Common myeloid progenitor, CD34-positive (primary cell): ENCODE results near the gene MCM6.

Experiments used
- CTCF ChIA-PET: fragments of 350-600 bp; sonication (Branson Sonifier 250); formaldehyde crosslinking; loops from one replicate; lab custom pipeline; 2021; ENCODE audit warnings: antibody characterized with exemption; lab: Charles Lee
- POLR2A ChIA-PET: fragments of 350-600 bp; sonication (Branson Sonifier 250); formaldehyde crosslinking; loops from one replicate; lab custom pipeline; 2021; ENCODE audit warnings: antibody characterized with exemption; lab: Charles Lee
- DNase-seq, 3 donors: peaks; one replicate each; pipeline versions ENCODE4 v3.0.0 to v3.0.0-alpha.2; 2013
- H3K27ac ChIP-seq, 2 experiments: 1 replicate in 1 of 2; 2 replicates in 1 of 2; pipeline ENCODE4 v1.7.0; 2013; ENCODE audit warnings: inconsistent platforms in 2 of 2, low read length in 2 of 2, mild to moderate bottlenecking in 2 of 2, low read depth in 1 of 2, moderate library complexity in 1 of 2; ENCODE audit not compliant: severe bottlenecking in 2 of 2, insufficient read depth in 1 of 2, poor library complexity in 1 of 2
- H3K27me3 ChIP-seq, 5 experiments: replicated peaks in 2 of 5; 1 replicate in 3 of 5; 2 replicates in 2 of 5; pipeline versions ENCODE4 v1.6.1 to v1.7.0; 2013; ENCODE audit warnings: low read length in 4 of 5, mild to moderate bottlenecking in 2 of 5, moderate library complexity in 2 of 5, inconsistent platforms in 1 of 5; ENCODE audit not compliant: insufficient read depth in 5 of 5, control insufficient read depth in 4 of 5
- H3K36me3 ChIP-seq, 4 experiments: 1 replicate in 2 of 4; 2 replicates in 2 of 4; pipeline versions ENCODE4 v1.6.1 to v1.7.0; 2013; ENCODE audit warnings: low read length in 3 of 4, control low read depth in 1 of 4, mild to moderate bottlenecking in 1 of 4; ENCODE audit not compliant: control insufficient read depth in 4 of 4, insufficient read depth in 4 of 4
- H3K4me1 ChIP-seq, 4 experiments: 1 replicate in 3 of 4; 2 replicates in 1 of 4; pipeline versions ENCODE4 v1.6.1 to v1.7.1; 2013; ENCODE audit warnings: low read length in 3 of 4, mild to moderate bottlenecking in 3 of 4, control low read depth in 1 of 4, inconsistent platforms in 1 of 4, moderate library complexity in 1 of 4; ENCODE audit not compliant: control insufficient read depth in 4 of 4, insufficient read depth in 4 of 4; ENCODE audit errors: control extremely low read depth in 1 of 4
- H3K4me3 ChIP-seq, 7 experiments: 1 replicate in 4 of 7; 2 replicates in 3 of 7; pipeline versions ENCODE4 v1.5.1 to v1.7.0; 2013; ENCODE audit warnings: mild to moderate bottlenecking in 7 of 7, low read length in 6 of 7, moderate library complexity in 6 of 7, inconsistent platforms in 2 of 7, low read depth in 2 of 7, control low read depth in 1 of 7; ENCODE audit not compliant: insufficient read depth in 4 of 7, control insufficient read depth in 1 of 7; ENCODE audit errors: extremely low read depth in 1 of 7
- H3K9me3 ChIP-seq, 5 experiments: 1 replicate in 4 of 5; 2 replicates in 1 of 5; pipeline versions ENCODE4 v1.6.1 to v1.7.1; 2013; ENCODE audit warnings: low read length in 4 of 5, mild to moderate bottlenecking in 2 of 5, inconsistent platforms in 1 of 5, low read depth in 1 of 5, moderate library complexity in 1 of 5; ENCODE audit not compliant: control insufficient read depth in 4 of 5, insufficient read depth in 2 of 5; ENCODE audit errors: control extremely low read depth in 1 of 5
- WGBS: methylation state at CpG from one replicate; pipeline ENCODE4 v1.1.5; 2013; ENCODE audit not compliant: insufficient coverage; 5-methylcytosine and 5-hydroxymethylcytosine counted together

The MCM6 gene

GRCh38 chr2:135850892-135851668 is 25.2 kb downstream of the MCM6 start:
- Histone ChIP-seq H3K27me3 (no peaks in the 10 kb centered on the region), H3K9me3 (no peaks in the 10 kb centered on the region), H3K4me1 (no peaks in the 10 kb centered on the region), H3K27ac (no peak overlapping the region), H3K4me3 (no peak overlapping the region), H3K36me3 (peaks cover 22 to 80% (median 53%) of the 10 kb centered on the region in 4 experiments)
- POLR2A ChIA-PET = interaction anchor here (0.5 kb wide), 1 partner anchor 1419 kb away, joined by 3 read pairs; no protein-coding TSS in a partner anchor
- 87% methylated on average over 11 of the region's 17 CpGs for WGBS
- DNase-seq = no peak
- CTCF ChIA-PET = no interaction called here

GRCh38 chr2:135849087-135849486 is 27.2 kb downstream of the MCM6 start:
- no peak overlapping the region for H3K27ac ChIP-seq
- WGBS = 100% methylated on average over 1 of the region's 3 CpGs
- POLR2A ChIA-PET = no interaction called here
- no peaks in the 10 kb centered on the region for H3K9me3 ChIP-seq
- DNase-seq = no peak
- no peaks in the 10 kb centered on the region for H3K27me3 ChIP-seq
- CTCF ChIA-PET = interaction anchor here (0.5 to 1.2 kb wide), 2 partner anchors 10 to 65 kb away, joined by 3 read pairs; no protein-coding TSS in a partner anchor
- H3K4me1 ChIP-seq = no peaks in the 10 kb centered on the region
- no peak overlapping the region for H3K4me3 ChIP-seq
- H3K36me3 ChIP-seq = peaks cover 22 to 87% (median 61%) of the 10 kb centered on the region in 4 experiments

GRCh38 chr2:135845997-135846396 is 30.2 kb downstream of the MCM6 start:
- H3K9me3 ChIP-seq = no peaks in the 10 kb centered on the region
- H3K4me3 ChIP-seq = no peak overlapping the region
- ChIA-PET POLR2A (no interaction called here), CTCF (no interaction called here)
- H3K36me3 ChIP-seq = peaks cover 21 to 80% (median 53%) of the 10 kb centered on the region in 4 experiments
- H3K4me1 ChIP-seq = no peaks in the 10 kb centered on the region
- DNase-seq = no peak
- H3K27ac ChIP-seq = no peak overlapping the region
- no peaks in the 10 kb centered on the region for H3K27me3 ChIP-seq
- 97% methylated on average over 3 of the region's 5 CpGs for WGBS

- Histone ChIP-seq H3K4me3 (no peak overlapping the region), H3K27ac (no peak overlapping the region), H3K4me1 (peaks cover 0 to 3% (median 0%) of the 10 kb centered on the region in 4 experiments), H3K36me3 (peaks cover 22 to 80% (median 54%) of the 10 kb centered on the region in 4 experiments), H3K27me3 (no peaks in the 10 kb centered on the region), H3K9me3 (no peaks in the 10 kb centered on the region)
- 100% methylated on average over 1 of the region's 3 CpGs for WGBS
- POLR2A ChIA-PET = no interaction called here
- DNase-seq = no peak
- CTCF ChIA-PET = no interaction called here
Measured at GRCh38 chr2:135845257-135845656, 31.0 kb downstream of the MCM6 start.

- ChIA-PET POLR2A (no interaction called here), CTCF (interaction anchor here (0.7 to 1.4 kb wide), 4 partner anchors 11 to 47 kb away, joined by 3 to 4 read pairs (median 3); no protein-coding TSS in a partner anchor)
- H3K36me3 ChIP-seq = peaks cover 22 to 78% (median 55%) of the 10 kb centered on the region in 4 experiments
- H3K4me1 ChIP-seq = peaks cover 0 to 3% (median 0%) of the 10 kb centered on the region in 4 experiments
- no peaks in the 10 kb centered on the region for H3K27me3 ChIP-seq
- H3K9me3 ChIP-seq = no peaks in the 10 kb centered on the region
- H3K4me3 ChIP-seq = no peak overlapping the region
- H3K27ac ChIP-seq = no peak overlapping the region
- no peak for DNase-seq
- WGBS = 91% methylated on average over 4 of the region's 12 CpGs
Measured at GRCh38 chr2:135844301-135844895, 31.8 kb downstream of the MCM6 start.

GRCh38 chr2:135843671-135844070 is 32.6 kb downstream of the MCM6 start:
- CTCF ChIA-PET = interaction anchor here (1.2 to 1.4 kb wide), 3 partner anchors 12 to 46 kb away, joined by 3 to 4 read pairs (median 3); no protein-coding TSS in a partner anchor
- Histone ChIP-seq H3K9me3 (no peaks in the 10 kb centered on the region), H3K36me3 (peaks cover 20 to 71% (median 51%) of the 10 kb centered on the region in 4 experiments), H3K27me3 (no peaks in the 10 kb centered on the region), H3K4me1 (peaks cover 0 to 3% (median 0%) of the 10 kb centered on the region in 4 experiments), H3K27ac (no peak overlapping the region), H3K4me3 (no peak overlapping the region)
- 100% methylated on average over 1 of the region's 3 CpGs for WGBS
- DNase-seq = no peak
- POLR2A ChIA-PET = no interaction called here

GRCh38 chr2:135840601-135841000 is 35.6 kb downstream of the MCM6 start:
- POLR2A ChIA-PET = no interaction called here
- H3K36me3 ChIP-seq = peaks cover 11 to 49% (median 33%) of the 10 kb centered on the region in 4 experiments
- H3K27ac ChIP-seq = no peak overlapping the region
- WGBS = 71% methylated on average over 2 of the region's 2 CpGs
- no peaks in the 10 kb centered on the region for H3K9me3 ChIP-seq
- no peaks in the 10 kb centered on the region for H3K27me3 ChIP-seq
- no peak overlapping the region for H3K4me3 ChIP-seq
- CTCF ChIA-PET = interaction anchor here (2.1 kb wide), 1 partner anchor 22 kb away, joined by 5 read pairs; no protein-coding TSS in a partner anchor
- H3K4me1 ChIP-seq = peaks cover 0 to 5% (median under 1%) of the 10 kb centered on the region in 4 experiments
- DNase-seq = no peak
